OCI-LY3 (cell line): ENCODE measurements around the gene MED13L.

Experiments used
- H2AFZ ChIP-seq: fragments of 200-600, 300-600 bp; shearing (Covaris generic); 2 replicates; pipeline ENCODE4 v1.6.0; 2014; ENCODE audit warnings: antibody characterized with exemption, low read depth, low read length
- H3K27ac ChIP-seq: fragments of 200-600, 300-600 bp; sonication (generic); 2 replicates; pipeline ENCODE4 v1.5.1; 2014; ENCODE audit warnings: mild to moderate bottlenecking, low read length, moderate library complexity, mixed read lengths
- H3K27me3 ChIP-seq: fragments of 200-600, 300-600 bp; sonication (generic); 2 replicates; pipeline ENCODE4 v1.6.1; 2014; ENCODE audit warnings: low read depth, low read length, mixed read lengths
- H3K36me3 ChIP-seq: fragments of 200-600, 300-600 bp; sonication (generic); replicated peaks from 2 replicates; pipeline ENCODE3; 2014; ENCODE audit warnings: low read depth, low read length, mixed read lengths
- H3K4me1 ChIP-seq: fragments of 300-600, 200-600 bp; sonication (generic); 2 replicates; pipeline ENCODE4 v1.6.1; 2014; ENCODE audit warnings: low read length, mixed read lengths
- H3K4me2 ChIP-seq: fragments of 200-600, 300-600 bp; sonication (generic); 2 replicates; pipeline ENCODE4 v1.6.1; 2014; ENCODE audit warnings: low read length, mixed read lengths
- H3K4me3 ChIP-seq: fragments of 300-600, 200-600 bp; sonication (generic); 2 replicates; pipeline ENCODE4 v1.5.1; 2014; ENCODE audit warnings: antibody characterized with exemption, mild to moderate bottlenecking, low read length, moderate library complexity
- H3K79me2 ChIP-seq: fragments of 300-600, 200-600 bp; shearing (Covaris generic); 2 replicates; pipeline ENCODE4 v1.6.1; 2014; ENCODE audit warnings: mild to moderate bottlenecking, low read length, mixed read lengths
- H3K9ac ChIP-seq: fragments of 300-600, 200-600 bp; shearing (Covaris generic); 2 replicates; pipeline ENCODE4 v1.6.0; 2014; ENCODE audit warnings: mild to moderate bottlenecking, low read length, moderate library complexity
- H3K9me3 ChIP-seq: fragments of 200-600, 300-600 bp; shearing (Covaris generic); 2 replicates; pipeline ENCODE4 v1.6.1; 2014; ENCODE audit warnings: low read length, mixed read lengths; ENCODE audit not compliant: insufficient read depth
- H4K20me1 ChIP-seq: fragments of 200-600, 300-600 bp; sonication (generic); 2 replicates; pipeline ENCODE4 v1.6.1; 2016; ENCODE audit warnings: low read length, mixed read lengths; ENCODE audit not compliant: insufficient read depth
- CTCF ChIP-seq: fragments of 200-600, 300-600 bp; sonication (generic); IDR thresholded peaks from 2 replicates; pipeline ENCODE4 v1.5.1; 2014; ENCODE audit warnings: antibody characterized with exemption, low read length, low read depth
- EZH2phosphoT487 ChIP-seq: fragments of 200-600 bp; shearing (Covaris generic); IDR thresholded peaks from 2 replicates; pipeline ENCODE4 v1.6.1; 2018; ENCODE audit warnings: antibody characterized with exemption, mixed run types, low read depth

MED13L gene

DNA sequence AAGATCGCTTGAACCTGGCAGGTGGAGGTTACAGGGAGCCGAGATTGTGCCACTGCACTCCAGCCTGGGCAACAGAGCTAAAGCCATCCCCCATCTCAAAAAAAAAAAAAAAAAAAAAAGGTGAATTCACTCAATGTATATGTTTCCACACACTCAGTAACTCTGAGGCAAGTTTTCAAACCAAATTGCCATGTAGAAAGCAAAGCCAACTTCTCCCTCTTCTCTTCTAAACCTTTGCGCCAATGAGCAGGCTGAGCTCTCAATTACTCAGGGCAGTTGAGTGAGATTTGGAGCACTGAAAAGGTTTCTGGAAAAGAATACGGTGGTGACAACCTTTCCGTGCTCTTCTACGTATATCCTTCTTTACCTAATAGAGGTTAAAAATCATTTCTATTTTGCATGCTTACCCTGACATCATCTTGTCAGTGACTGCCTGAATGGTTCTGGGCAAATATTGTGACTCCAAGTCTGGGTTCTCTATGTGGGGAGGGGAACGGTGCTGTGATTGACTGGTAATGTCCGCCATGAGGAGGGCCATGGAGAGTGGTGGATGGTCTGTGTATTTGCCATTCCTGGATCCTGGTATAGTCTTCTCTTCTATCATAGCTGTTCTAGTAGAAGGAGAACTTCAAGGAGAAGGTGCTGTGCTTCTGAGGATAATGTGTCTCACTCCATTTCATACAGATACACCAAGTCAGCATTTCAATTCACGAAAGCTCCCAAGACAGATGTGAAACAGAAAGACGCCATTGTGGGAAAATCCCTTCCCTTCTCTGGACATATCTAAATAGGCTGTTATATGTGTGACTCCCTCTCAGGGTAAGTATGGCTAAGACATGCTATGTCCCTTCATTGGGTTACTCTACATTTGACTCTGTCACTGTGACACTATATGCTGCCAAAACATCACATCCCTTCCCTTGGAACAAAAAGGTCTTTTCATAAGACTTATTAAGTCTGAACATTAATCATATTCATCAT is 46.2 kb upstream of the MED13L start:
- Histone ChIP-seq H3K4me2 (peak overlapping the region; percentile 91), H3K9ac (peak overlapping the region; percentile 72), H2AFZ (peak overlapping the region; percentile 87), H4K20me1 (no peaks in the 10 kb centered on the region), H3K4me3 (peak overlapping the region; percentile 71), H3K79me2 (no peaks in the 10 kb centered on the region), H3K36me3 (no peaks in the 10 kb centered on the region), H3K4me1 (peaks cover 57% of the 10 kb centered on the region), H3K27ac (peak overlapping the region; percentile 91), H3K9me3 (no peaks in the 10 kb centered on the region), H3K27me3 (no peaks in the 10 kb centered on the region)
- TF ChIP-seq CTCF (no peak), EZH2phosphoT487 (no peak)

- Histone ChIP-seq H2AFZ (no peak overlapping the region), H3K36me3 (no peaks in the 10 kb centered on the region), H3K27me3 (peaks cover 4% of the 10 kb centered on the region), H3K9me3 (no peaks in the 10 kb centered on the region), H4K20me1 (no peaks in the 10 kb centered on the region), H3K9ac (no peak overlapping the region), H3K4me2 (no peak overlapping the region), H3K27ac (no peak overlapping the region), H3K4me1 (peaks cover 57% of the 10 kb centered on the region), H3K4me3 (no peak overlapping the region), H3K79me2 (no peaks in the 10 kb centered on the region)
- TF ChIP-seq EZH2phosphoT487, result no peak
- TF ChIP-seq CTCF, result no peak
Observed at GRCh38 chr12:116321913-116322312, 44.4 kb upstream of the MED13L start.

- no peak overlapping the region for H3K9ac ChIP-seq
- TF ChIP-seq EZH2phosphoT487 (no peak), CTCF (no peak)
- no peaks in the 10 kb centered on the region for H3K9me3 ChIP-seq
- H3K36me3 ChIP-seq, result no peaks in the 10 kb centered on the region
- H3K27me3 ChIP-seq, result peaks cover 7% of the 10 kb centered on the region
- no peaks in the 10 kb centered on the region for H3K79me2 ChIP-seq
- H2AFZ ChIP-seq, result no peak overlapping the region
- H3K27ac ChIP-seq, result no peak overlapping the region
- no peaks in the 10 kb centered on the region for H4K20me1 ChIP-seq
- H3K4me1 ChIP-seq, result peaks cover 55% of the 10 kb centered on the region
- H3K4me2 ChIP-seq, result 0 out of 2 replicates have a peak overlapping the region, but pooled peaks have one; percentile 69
- H3K4me3 ChIP-seq, result no peak overlapping the region
Observed at GRCh38 chr12:116320791-116321217, 43.3 kb upstream of the MED13L start.

- Histone ChIP-seq H2AFZ (0 out of 2 replicates have a peak overlapping the region, but pooled peaks have one; percentile 51), H3K79me2 (no peaks in the 10 kb centered on the region), H3K9ac (no peak overlapping the region; the same call in 1 of the 2 replicates), H3K4me1 (peaks cover 48% of the 10 kb centered on the region), H3K27me3 (peaks cover 7% of the 10 kb centered on the region), H3K9me3 (no peaks in the 10 kb centered on the region), H3K36me3 (no peaks in the 10 kb centered on the region), H3K4me2 (peak overlapping the region; percentile 69), H4K20me1 (no peaks in the 10 kb centered on the region), H3K4me3 (peak overlapping the region; percentile 52), H3K27ac (no peak overlapping the region)
- no peak for TF ChIP-seq CTCF
- TF ChIP-seq EZH2phosphoT487, result no peak
Observed at GRCh38 chr12:116319898-116320621, 42.6 kb upstream of the MED13L start.
